Trophoblast cell (in vitro differentiated cells and primary cell): Measurements from ENCODE around the gene LTB.

Source experiments
- DNase-seq, 2 donors: peaks; one replicate each; pipeline ENCODE4 v3.0.0-alpha.2; 2016
- H2AFZ ChIP-seq: 2 replicates; pipeline ENCODE4 v1.6.1; 2013; ENCODE audit warnings: low read length, moderate library complexity, mild to moderate bottlenecking; ENCODE audit not compliant: insufficient read depth, poor library complexity
- H2AK5ac ChIP-seq: 2 replicates; pipeline ENCODE4 v1.6.1; 2013; ENCODE audit warnings: mild to moderate bottlenecking, low read length
- H2BK120ac ChIP-seq: 2 replicates; pipeline ENCODE4 v1.6.1; 2013; ENCODE audit warnings: low read length, mild to moderate bottlenecking, moderate library complexity; ENCODE audit not compliant: insufficient read depth, poor library complexity
- H2BK12ac ChIP-seq: 2 replicates; pipeline ENCODE4 v1.6.1; 2013; ENCODE audit warnings: mild to moderate bottlenecking, low read length, moderate library complexity
- H2BK5ac ChIP-seq: 2 replicates; pipeline ENCODE4 v1.6.1; 2013; ENCODE audit warnings: low read length, low read depth, moderate library complexity, mild to moderate bottlenecking; ENCODE audit not compliant: poor library complexity
- H3K14ac ChIP-seq: 2 replicates; pipeline ENCODE4 v1.6.1; 2013; ENCODE audit warnings: mild to moderate bottlenecking, low read length
- H3K18ac ChIP-seq: 2 replicates; pipeline ENCODE4 v1.6.1; 2013; ENCODE audit warnings: mild to moderate bottlenecking, low read length
- H3K23ac ChIP-seq: 2 replicates; pipeline ENCODE4 v1.6.1; 2013; ENCODE audit warnings: low read length
- H3K27ac ChIP-seq: 2 replicates; pipeline ENCODE4 v1.5.1; 2013; ENCODE audit warnings: low read depth, mild to moderate bottlenecking, inconsistent platforms, low read length, moderate library complexity
- H3K27me3 ChIP-seq: 2 replicates; pipeline ENCODE4 v1.6.1; 2013; ENCODE audit warnings: inconsistent platforms, mild to moderate bottlenecking, low read length, moderate library complexity; ENCODE audit not compliant: insufficient read depth
- H3K36me3 ChIP-seq, 2 experiments: 1 replicate in 1 of 2; 2 replicates in 1 of 2; pipeline ENCODE4 v1.6.1; 2013; ENCODE audit warnings: low read length in 2 of 2, mild to moderate bottlenecking in 2 of 2, moderate library complexity in 1 of 2; ENCODE audit not compliant: insufficient read depth in 2 of 2, control insufficient read depth in 1 of 2
- H3K4ac ChIP-seq: 2 replicates; pipeline ENCODE4 v1.6.1; 2013; ENCODE audit warnings: low read depth, mild to moderate bottlenecking, low read length, moderate library complexity
- H3K4me1 ChIP-seq, 2 experiments: 1 replicate in 1 of 2; 2 replicates in 1 of 2; pipeline ENCODE4 v1.6.1; 2013; ENCODE audit warnings: low read length in 2 of 2, mild to moderate bottlenecking in 2 of 2, moderate library complexity in 1 of 2; ENCODE audit not compliant: insufficient read depth in 2 of 2, control insufficient read depth in 1 of 2
- H3K4me2 ChIP-seq: 2 replicates; pipeline ENCODE4 v1.6.1; 2013; ENCODE audit warnings: inconsistent platforms, mild to moderate bottlenecking, low read length, moderate library complexity
- H3K4me3 ChIP-seq: 2 replicates; pipeline ENCODE4 v1.5.1; 2013; ENCODE audit warnings: mild to moderate bottlenecking, low read depth, low read length, inconsistent platforms
- H3K79me1 ChIP-seq: one replicate; pipeline ENCODE4 v1.6.1; 2013; ENCODE audit warnings: low read length
- H3K79me2 ChIP-seq: 2 replicates; pipeline ENCODE4 v1.6.1; 2013; ENCODE audit warnings: low read length, mild to moderate bottlenecking; ENCODE audit not compliant: control insufficient read depth, insufficient read depth, poor library complexity
- H3K9ac ChIP-seq: 2 replicates; pipeline ENCODE4 v1.6.1; 2013; ENCODE audit warnings: mild to moderate bottlenecking, low read length
- H3K9me3 ChIP-seq: 2 replicates; pipeline ENCODE4 v1.6.1; 2013; ENCODE audit warnings: low read depth, mild to moderate bottlenecking, control low read depth, inconsistent platforms, low read length; ENCODE audit not compliant: insufficient read depth
- H4K12ac ChIP-seq: 2 replicates; pipeline ENCODE4 v1.6.1; 2013; ENCODE audit warnings: low read depth, mild to moderate bottlenecking, low read length, moderate library complexity
- H4K8ac ChIP-seq: 2 replicates; pipeline ENCODE4 v1.6.1; 2013; ENCODE audit warnings: low read depth, mild to moderate bottlenecking, low read length, moderate library complexity
- H4K91ac ChIP-seq: one replicate; pipeline ENCODE4 v1.6.1; 2013; ENCODE audit warnings: low read depth, mild to moderate bottlenecking, low read length, moderate library complexity
- WGBS: extraction: QIAGEN DNeasy Blood & Tissue Kit; methylation state at CpG from one replicate; pipeline ENCODE4 v1.1.7; 2013; ENCODE audit warnings: missing lambda C conversion rate; ENCODE audit not compliant: insufficient read length, insufficient coverage; ENCODE audit errors: extremely low coverage; 5-methylcytosine and 5-hydroxymethylcytosine counted together

The LTB gene

GRCh38 chr6:31567531-31568370, 14.5 kb downstream of the LTB start:
- Histone ChIP-seq H2AK5ac (no peak overlapping the region), H3K18ac (no peak overlapping the region), H2BK12ac (no peak overlapping the region), H3K27ac (no peak overlapping the region), H4K8ac (no peak overlapping the region), H3K27me3 (no peaks in the 10 kb centered on the region), H3K9me3 (no peaks in the 10 kb centered on the region), H3K79me1 (peaks cover 3% of the 10 kb centered on the region), H2BK5ac (no peak overlapping the region), H3K4me1 (peaks cover 3 to 6% of the 10 kb centered on the region in 2 experiments), H3K14ac (no peak overlapping the region), H3K36me3 (no peaks in the 10 kb centered on the region), H3K4ac (no peak overlapping the region), H3K9ac (no peak overlapping the region), H3K23ac (no peak overlapping the region), H3K4me2 (no peak overlapping the region), H4K12ac (no peak overlapping the region), H4K91ac (no peak overlapping the region), H2BK120ac (no peak overlapping the region), H2AFZ (no peak overlapping the region), H3K4me3 (no peak overlapping the region), H3K79me2 (no peaks in the 10 kb centered on the region)
- no peak for DNase-seq
- no CpG with 5 or more reads among the region's 9 CpGs for WGBS

DNA sequence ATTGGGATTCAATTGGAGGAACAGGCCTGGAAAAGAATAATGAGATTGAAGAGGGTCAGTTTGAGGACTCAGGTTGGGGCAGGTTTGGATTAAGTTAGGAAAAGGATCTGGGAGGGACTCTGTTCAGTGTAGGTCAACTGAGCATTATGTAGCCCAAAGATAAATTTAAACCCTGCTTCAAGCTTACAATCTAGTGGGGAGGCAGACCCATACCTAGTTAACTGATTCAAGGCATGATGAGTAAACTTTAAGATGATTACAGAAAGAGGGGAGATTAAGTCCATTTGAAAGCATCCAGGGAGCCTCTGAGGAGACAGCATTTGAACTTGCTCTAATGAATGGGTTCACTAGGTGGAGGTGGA, 21.5 kb downstream of the LTB start:
- H3K23ac ChIP-seq = no peak overlapping the region
- H3K18ac ChIP-seq = no peak overlapping the region
- H3K9ac ChIP-seq = no peak overlapping the region
- H3K4me1 ChIP-seq = peaks cover 20 to 23% of the 10 kb centered on the region in 2 experiments
- H4K91ac ChIP-seq = peak overlapping the region; percentile 20
- H2BK120ac ChIP-seq = no peak overlapping the region
- no peak overlapping the region for H3K14ac ChIP-seq
- H3K79me2 ChIP-seq = no peaks in the 10 kb centered on the region
- no peak overlapping the region for H2AFZ ChIP-seq
- no peak overlapping the region for H3K4me3 ChIP-seq
- no peak for DNase-seq
- peak overlapping the region; percentile 39 for H2BK12ac ChIP-seq
- peak overlapping the region; percentile 11 for H3K4me2 ChIP-seq
- H3K4ac ChIP-seq = no peak overlapping the region
- no peak overlapping the region for H4K12ac ChIP-seq
- peak overlapping the region; percentile 23 for H3K27ac ChIP-seq
- H3K79me1 ChIP-seq = peaks cover 8% of the 10 kb centered on the region
- peak overlapping the region; percentile 60 for H2AK5ac ChIP-seq
- peak overlapping the region; percentile 20 for H2BK5ac ChIP-seq
- peaks cover 18 to 22% of the 10 kb centered on the region in 2 experiments for H3K36me3 ChIP-seq
- H3K27me3 ChIP-seq = no peaks in the 10 kb centered on the region
- H4K8ac ChIP-seq = no peak overlapping the region
- no peaks in the 10 kb centered on the region for H3K9me3 ChIP-seq

DNA sequence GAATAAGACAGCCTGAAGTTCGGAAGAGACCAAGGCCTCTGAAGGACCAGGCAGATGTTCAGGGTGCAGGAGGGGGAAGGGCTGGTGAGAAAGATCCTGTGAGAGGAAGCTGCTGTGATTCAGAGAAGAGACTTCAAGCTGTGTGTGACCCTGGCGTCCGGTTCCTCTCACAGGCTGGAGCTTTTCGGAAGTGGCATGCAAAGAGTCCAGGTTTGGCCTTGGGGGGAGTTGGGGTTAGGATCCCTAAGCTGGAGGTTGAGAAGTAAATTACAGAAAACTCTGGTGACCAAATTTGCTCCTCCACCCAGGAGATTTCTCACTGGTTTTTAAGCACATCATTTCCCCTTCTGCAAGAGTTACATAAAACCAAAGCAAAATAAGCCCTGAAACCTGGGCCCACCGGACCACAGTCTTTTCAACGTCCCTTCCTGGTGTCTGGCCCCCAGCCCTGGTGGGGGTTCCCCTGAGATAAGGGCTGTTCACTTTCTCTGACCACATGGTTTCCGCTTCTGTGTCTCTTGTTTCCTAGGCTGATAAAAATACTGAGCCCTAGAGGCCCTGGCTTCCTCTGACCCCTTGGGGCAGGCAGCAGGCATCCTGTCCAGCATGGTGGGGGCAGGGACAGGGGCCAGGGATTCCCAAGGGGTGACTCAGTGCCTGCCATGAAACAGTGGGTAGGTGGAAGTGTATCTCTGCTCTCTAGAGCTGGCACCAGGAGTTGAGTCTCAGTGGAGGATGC, 22.1 kb downstream of the LTB start:
- peak overlapping the region; percentile 28 for H2BK120ac ChIP-seq
- no peak overlapping the region for H4K12ac ChIP-seq
- H3K4me3 ChIP-seq = no peak overlapping the region
- H3K4ac ChIP-seq = no peak overlapping the region
- peaks cover 18 to 22% of the 10 kb centered on the region in 2 experiments for H3K36me3 ChIP-seq
- no peak overlapping the region for H3K23ac ChIP-seq
- no peak overlapping the region for H2AFZ ChIP-seq
- H3K79me1 ChIP-seq = peaks cover 8% of the 10 kb centered on the region
- no peaks in the 10 kb centered on the region for H3K79me2 ChIP-seq
- peak overlapping the region; percentile 42 for H2AK5ac ChIP-seq
- H3K27me3 ChIP-seq = no peaks in the 10 kb centered on the region
- peak overlapping the region; percentile 62 for H3K9ac ChIP-seq
- H3K4me1 ChIP-seq = peaks cover 20 to 23% of the 10 kb centered on the region in 2 experiments
- H2BK5ac ChIP-seq = peak overlapping the region; percentile 27
- H3K14ac ChIP-seq = peak overlapping the region; percentile 8
- H2BK12ac ChIP-seq = peak overlapping the region; percentile 61
- H3K18ac ChIP-seq = peak overlapping the region; percentile 31
- DNase-seq = peak; percentile 19 to 39
- peak overlapping the region; percentile 11 for H3K4me2 ChIP-seq
- peak overlapping the region; percentile 49 for H4K91ac ChIP-seq
- H3K27ac ChIP-seq = peak overlapping the region; percentile 76
- no CpG with 5 or more reads among the region's 7 CpGs for WGBS
- no peaks in the 10 kb centered on the region for H3K9me3 ChIP-seq
- no peak overlapping the region for H4K8ac ChIP-seq

DNA sequence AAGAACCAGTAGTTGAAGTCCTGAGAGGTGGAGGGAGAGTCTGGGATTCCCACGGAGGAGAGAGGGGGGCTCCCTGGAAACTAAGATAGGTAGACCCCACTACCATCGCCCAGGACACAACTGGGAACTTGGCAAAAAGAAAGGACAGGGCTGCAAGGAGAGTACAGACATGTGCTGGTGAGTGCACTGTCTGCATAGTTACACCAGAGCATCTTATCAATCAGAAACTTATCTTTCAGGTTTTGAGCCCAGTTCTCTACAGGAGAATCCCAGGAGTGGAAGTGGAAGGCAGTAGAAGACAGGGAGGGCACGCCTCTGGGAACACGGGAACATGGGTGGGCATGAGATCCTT, 22.6 kb downstream of the LTB start:
- peak overlapping the region; percentile 43 for H3K18ac ChIP-seq
- H2BK120ac ChIP-seq = peak overlapping the region; percentile 28
- peak overlapping the region; percentile 8 for H3K14ac ChIP-seq
- H2BK5ac ChIP-seq = peak overlapping the region; percentile 27
- peaks cover 8% of the 10 kb centered on the region for H3K79me1 ChIP-seq
- no peak overlapping the region for H4K12ac ChIP-seq
- peak overlapping the region; percentile 61 for H2BK12ac ChIP-seq
- no peak overlapping the region for H3K4me2 ChIP-seq
- peak overlapping the region; percentile 50 for H4K8ac ChIP-seq
- peak overlapping the region; percentile 62 for H3K9ac ChIP-seq
- H2AFZ ChIP-seq = no peak overlapping the region
- H3K79me2 ChIP-seq = no peaks in the 10 kb centered on the region
- no peaks in the 10 kb centered on the region for H3K27me3 ChIP-seq
- H3K4me3 ChIP-seq = no peak overlapping the region
- peak overlapping the region; percentile 49 for H4K91ac ChIP-seq
- peaks cover 20 to 23% of the 10 kb centered on the region in 2 experiments for H3K4me1 ChIP-seq
- no peak overlapping the region for H3K4ac ChIP-seq
- peak overlapping the region; percentile 42 for H2AK5ac ChIP-seq
- no peak overlapping the region for H3K23ac ChIP-seq
- no CpG with 5 or more reads among the region's 4 CpGs for WGBS
- peak overlapping the region; percentile 76 for H3K27ac ChIP-seq
- DNase-seq = no peak
- H3K36me3 ChIP-seq = peaks cover 18 to 22% of the 10 kb centered on the region in 2 experiments
- no peaks in the 10 kb centered on the region for H3K9me3 ChIP-seq
